HEK293 (cell line): Measurements from ENCODE around the gene TMEM203.

Source experiments
- CTCF ChIA-PET: fragments of 350-600 bp; formaldehyde crosslinking; extraction: SDS; loops from one replicate; lab custom pipeline; 2021; ENCODE audit warnings: antibody characterized with exemption; lab: Yijun Ruan, JAX
- POLR2A ChIA-PET: fragments of 300-600 bp; formaldehyde crosslinking; extraction: SDS; loops from one replicate; lab custom pipeline; 2020; ENCODE audit warnings: antibody characterized with exemption, inconsistent platforms; lab: Yijun Ruan, JAX
- H3K27ac ChIP-seq: fragments of 200-500 bp; sonication (Bioruptor generic); 2 replicates; pipeline ENCODE4 v1.5.1; 2014; ENCODE audit warnings: low read depth, low read length, control low read depth, inconsistent platforms; ENCODE audit errors: extremely low read depth
- H3K36me3 ChIP-seq, 2 experiments: fragments of 200-500 bp in 1 of 2; sonication (Bioruptor generic) in 1 of 2; 1 replicate in 1 of 2; 2 replicates in 1 of 2; pipeline ENCODE4 v1.5.1; 2014 to 2017; ENCODE audit warnings: inconsistent platforms in 2 of 2, low read length in 2 of 2; ENCODE audit not compliant: control insufficient read depth in 2 of 2, insufficient read depth in 1 of 2
- H3K4me1 ChIP-seq: fragments of 200-500 bp; sonication (Bioruptor generic); 2 replicates; pipeline ENCODE4 v1.5.1; 2014; ENCODE audit warnings: mild to moderate bottlenecking, low read length, inconsistent platforms; ENCODE audit not compliant: control insufficient read depth, insufficient read depth
- H3K4me3 ChIP-seq: 2 replicates; pipeline ENCODE4 v1.5.1; 2011; ENCODE audit warnings: low read depth, mild to moderate bottlenecking, control low read depth, low read length, moderate library complexity
- H3K9me3 ChIP-seq: fragments of 200-500 bp; sonication (Bioruptor generic); 2 replicates; pipeline ENCODE4 v1.5.1; 2014; ENCODE audit warnings: low read depth, low read length, inconsistent platforms; ENCODE audit not compliant: control insufficient read depth, insufficient read depth
- HOXD13 ChIP-seq: sonication (generic); formaldehyde crosslinking; IDR thresholded peaks from 2 replicates; pipeline ENCODE4 v1.8.0; 2022; ENCODE audit warnings: missing genetic modification reagents, borderline replicate concordance
- INSM2 ChIP-seq: fragments of 450-650 bp; formaldehyde crosslinking; IDR thresholded peaks from 2 replicates; pipeline ENCODE4 v1.5.1; 2016; ENCODE audit warnings: missing biosample characterization, missing genetic modification characterization
- KLF1 ChIP-seq: fragments of 450-650 bp; formaldehyde crosslinking; IDR thresholded peaks from 2 replicates; pipeline ENCODE4 v1.5.1; 2016; ENCODE audit warnings: missing biosample characterization, missing genetic modification characterization
- KLF16 ChIP-seq: fragments of 450-650 bp; formaldehyde crosslinking; IDR thresholded peaks from 2 replicates; pipeline ENCODE4 v1.5.1; 2017; ENCODE audit warnings: missing biosample characterization, missing genetic modification characterization
- KLF7 ChIP-seq: fragments of 450-650 bp; formaldehyde crosslinking; IDR thresholded peaks from 2 replicates; pipeline ENCODE4 v1.5.1; 2016; ENCODE audit warnings: missing biosample characterization, missing genetic modification characterization, borderline replicate concordance
- MYNN ChIP-seq: fragments of 450-650 bp; formaldehyde crosslinking; IDR thresholded peaks from 2 replicates; pipeline ENCODE4 v1.5.1; 2016; ENCODE audit warnings: missing biosample characterization, missing genetic modification characterization, borderline replicate concordance
- SP2 ChIP-seq: fragments of 450-650 bp; formaldehyde crosslinking; IDR thresholded peaks from 2 replicates; pipeline ENCODE4 v1.5.1; 2016; ENCODE audit warnings: missing biosample characterization, missing genetic modification characterization
- SP3 ChIP-seq: fragments of 450-650 bp; formaldehyde crosslinking; IDR thresholded peaks from 2 replicates; pipeline ENCODE4 v1.5.1; 2016; ENCODE audit warnings: missing biosample characterization, missing genetic modification characterization
- SP7 ChIP-seq: fragments of 450-650 bp; formaldehyde crosslinking; IDR thresholded peaks from 2 replicates; pipeline ENCODE4 v1.5.1; 2016; ENCODE audit warnings: missing biosample characterization, missing genetic modification characterization
- ZBTB11 ChIP-seq: fragments of 450-650 bp; formaldehyde crosslinking; conservative IDR thresholded peaks from 2 replicates; pipeline ENCODE4 v1.5.1; 2016; ENCODE audit warnings: low read depth, missing biosample characterization, missing genetic modification characterization
- ZBTB26 ChIP-seq: fragments of 450-650 bp; formaldehyde crosslinking; optimal IDR thresholded peaks from 2 replicates; pipeline ENCODE3; 2016; ENCODE audit warnings: missing biosample characterization, mild to moderate bottlenecking, missing genetic modification characterization
- ZBTB48 ChIP-seq: fragments of 450-650 bp; formaldehyde crosslinking; IDR thresholded peaks from 2 replicates; pipeline ENCODE4 v1.5.1; 2016; ENCODE audit warnings: missing biosample characterization, missing genetic modification characterization
- ZNF121 ChIP-seq: fragments of 450-650 bp; formaldehyde crosslinking; IDR thresholded peaks from 2 replicates; pipeline ENCODE4 v1.5.1; 2016; ENCODE audit warnings: missing biosample characterization, missing genetic modification characterization
- ZNF138 ChIP-seq: fragments of 450-650 bp; formaldehyde crosslinking; IDR thresholded peaks from 2 replicates; pipeline ENCODE4 v1.5.1; 2016; ENCODE audit warnings: missing biosample characterization, missing genetic modification characterization, borderline replicate concordance
- ZNF19 ChIP-seq: fragments of 450-650 bp; formaldehyde crosslinking; IDR thresholded peaks from 2 replicates; pipeline ENCODE4; 2016; ENCODE audit warnings: missing biosample characterization, missing genetic modification characterization, low read depth
- ZNF2 ChIP-seq: fragments of 450-650 bp; formaldehyde crosslinking; IDR thresholded peaks from 2 replicates; pipeline ENCODE4 v1.5.1; 2016; ENCODE audit warnings: missing biosample characterization, missing genetic modification characterization
- ZNF211 ChIP-seq: fragments of 450-650 bp; formaldehyde crosslinking; IDR thresholded peaks from 2 replicates; pipeline ENCODE4 v1.5.1; 2016; ENCODE audit warnings: low read depth, missing biosample characterization, missing genetic modification characterization
- ZNF221 ChIP-seq: fragments of 450-650 bp; formaldehyde crosslinking; IDR thresholded peaks from 2 replicates; pipeline ENCODE4 v1.5.1; 2017; ENCODE audit warnings: missing biosample characterization, missing genetic modification characterization, borderline replicate concordance
- ZNF311 ChIP-seq: fragments of 450-650 bp; formaldehyde crosslinking; IDR thresholded peaks from 2 replicates; pipeline ENCODE4 v1.5.1; 2017; ENCODE audit warnings: missing biosample characterization, missing genetic modification characterization, borderline replicate concordance
- ZNF354C ChIP-seq: fragments of 450-650 bp; formaldehyde crosslinking; IDR thresholded peaks from 2 replicates; pipeline ENCODE4 v1.5.1; 2016; ENCODE audit warnings: missing biosample characterization, missing genetic modification characterization, low read depth, borderline replicate concordance
- ZNF473 ChIP-seq: fragments of 450-650 bp; formaldehyde crosslinking; IDR thresholded peaks from 2 replicates; pipeline ENCODE4 v1.5.1; 2017; ENCODE audit warnings: missing biosample characterization, missing genetic modification characterization
- ZNF549 ChIP-seq: fragments of 450-650 bp; IDR thresholded peaks from 2 replicates; pipeline ENCODE4 v1.5.1; 2018; ENCODE audit warnings: missing biosample characterization, missing genetic modification characterization, mild to moderate bottlenecking, inconsistent platforms, moderate library complexity
- ZNF658 ChIP-seq: fragments of 450-650 bp; formaldehyde crosslinking; IDR thresholded peaks from 2 replicates; pipeline ENCODE4; 2016; ENCODE audit warnings: missing biosample characterization, missing genetic modification characterization
- ZNF660 ChIP-seq: fragments of 450-650 bp; IDR thresholded peaks from 2 replicates; pipeline ENCODE4 v1.5.1; 2018; ENCODE audit warnings: missing biosample characterization, mild to moderate bottlenecking, missing genetic modification characterization
- ZNF664 ChIP-seq: fragments of 450-650 bp; formaldehyde crosslinking; IDR thresholded peaks from 2 replicates; pipeline ENCODE4 v1.5.1; 2016; ENCODE audit warnings: missing biosample characterization, missing genetic modification characterization
- ZNF704 ChIP-seq: fragments of 450-650 bp; formaldehyde crosslinking; IDR thresholded peaks from 2 replicates; pipeline ENCODE4 v1.5.1; 2016; ENCODE audit warnings: missing biosample characterization, missing genetic modification characterization
- TF ChIP-seq, protein P1 (sequence below): fragments of 450-650 bp; IDR thresholded peaks from 2 replicates; pipeline ENCODE4 v1.5.1; 2018; ENCODE audit warnings: missing biosample characterization, mild to moderate bottlenecking, missing genetic modification characterization

The TMEM203 gene

DNA sequence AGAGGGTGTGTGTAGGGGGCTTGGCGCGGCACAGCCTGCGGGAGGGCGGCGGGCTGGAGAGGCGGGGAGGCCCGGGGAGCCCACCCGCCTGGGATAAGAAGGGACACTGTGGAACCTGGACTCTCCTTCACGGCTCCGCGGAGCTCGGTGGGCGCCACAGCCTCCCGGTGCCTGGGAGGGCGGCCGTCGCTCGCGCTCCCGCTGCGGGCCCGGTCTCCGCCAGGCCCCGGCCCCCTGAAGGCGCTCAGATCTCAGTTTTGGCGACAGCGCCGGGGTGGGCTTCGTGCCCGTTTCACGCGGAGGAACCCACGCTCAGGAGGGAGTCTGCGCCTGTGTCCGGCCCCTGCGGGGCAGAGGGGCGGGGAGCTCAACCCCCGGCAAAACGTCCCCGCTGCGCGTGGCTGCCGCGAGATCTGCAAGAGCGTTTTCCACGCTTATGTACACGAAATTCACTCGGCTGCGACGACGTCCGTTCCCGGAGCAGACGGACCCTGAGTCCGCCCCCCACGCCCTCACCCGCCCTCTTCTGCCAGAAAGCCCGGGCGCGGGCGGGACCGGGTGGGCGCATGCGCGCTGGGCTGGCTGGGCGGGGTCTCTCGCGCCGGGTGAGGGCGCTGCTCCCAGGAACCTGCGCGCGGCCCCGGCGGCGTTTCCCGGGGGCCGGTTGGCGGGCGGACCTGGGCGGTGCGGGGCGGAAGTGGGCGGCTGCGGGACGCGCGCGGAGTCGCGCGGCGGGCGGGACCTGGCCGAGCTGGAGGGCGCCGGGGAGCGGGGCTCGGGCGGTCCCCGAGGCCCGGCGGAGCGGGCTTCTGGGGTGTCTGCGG, 49.4 kb upstream of the TMEM203 start, which contains the start of gene NELFB:
TSS of gene NELFB (plus strand) at position 704 of the 824 bp plus-strand sequence.
- peaks cover 9 to 20% of the 10 kb centered on the region in 2 experiments for H3K36me3 ChIP-seq
- no peaks in the 10 kb centered on the region for H3K9me3 ChIP-seq
- peak within 1 kb of the TSS; percentile 81 for H3K27ac ChIP-seq
- peaks cover 5% of the 10 kb centered on the region; the same call in 1 of the 2 replicates for H3K4me1 ChIP-seq
- H3K4me3 ChIP-seq: peak within 1 kb of the TSS; percentile 89
- CTCF ChIA-PET: interaction anchor here (0.6 to 5.2 kb wide), 10 partner anchors 9 to 886 kb away, joined by 3 to 45 read pairs (median 4); no protein-coding TSS in a partner anchor
- POLR2A ChIA-PET: interaction anchor here (0.6 to 9.1 kb wide), 9 partner anchors 13 to 169 kb away, joined by 3 to 336 read pairs (median 5); partner anchors contain the start of genes EXD3, MAN1B1, NOXA1 and NRARP
- TF ChIP-seq ZNF121 (tag by site-specific recombination) (0 out of 2 replicates have a peak, but pooled peaks have one; percentile 21), ZNF704 (tag by site-specific recombination) (no peak), ZNF211 (tag by site-specific recombination) (no peak), ZNF354C (no peak), KLF7 (tag by site-specific recombination) (peak; percentile 22; the same call in 1 of the 2 replicates), HOXD13 (CRISPR knock-in tag) (no peak), ZBTB48 (tag by site-specific recombination) (peak; percentile 30; the same call in 1 of the 2 replicates), ZBTB11 (tag by site-specific recombination) (peak; percentile 95), MYNN (tag by site-specific recombination) (no peak), ZBTB26 (tag by site-specific recombination) (peak; percentile 77), KLF16 (tag by site-specific recombination) (peak; percentile 94), ZNF221 (no peak), SP7 (tag by site-specific recombination) (0 out of 2 replicates have a peak, but pooled peaks have one; percentile 23), INSM2 (tag by site-specific recombination) (peak; percentile 44; the same call in 1 of the 2 replicates), SP2 (tag by site-specific recombination) (peak; percentile 78), SP3 (peak; percentile 70), ZNF19 (tag by site-specific recombination) (no peak), KLF1 (tag by site-specific recombination) (peak; percentile 90), ZNF2 (tag by site-specific recombination) (no peak; the same call in 1 of the 2 replicates), ZNF658 (tag by site-specific recombination) (no peak), ZNF311 (tag by site-specific recombination) (no peak), ZNF664 (no peak), ZNF549 (tag by site-specific recombination) (no peak), ZNF138 (tag by site-specific recombination) (no peak), ZNF660 (tag by site-specific recombination) (peak; percentile 88; the same call in 1 of the 2 replicates), ZNF473 (tag by site-specific recombination) (no peak)
- TF ChIP-seq, protein P1, sequence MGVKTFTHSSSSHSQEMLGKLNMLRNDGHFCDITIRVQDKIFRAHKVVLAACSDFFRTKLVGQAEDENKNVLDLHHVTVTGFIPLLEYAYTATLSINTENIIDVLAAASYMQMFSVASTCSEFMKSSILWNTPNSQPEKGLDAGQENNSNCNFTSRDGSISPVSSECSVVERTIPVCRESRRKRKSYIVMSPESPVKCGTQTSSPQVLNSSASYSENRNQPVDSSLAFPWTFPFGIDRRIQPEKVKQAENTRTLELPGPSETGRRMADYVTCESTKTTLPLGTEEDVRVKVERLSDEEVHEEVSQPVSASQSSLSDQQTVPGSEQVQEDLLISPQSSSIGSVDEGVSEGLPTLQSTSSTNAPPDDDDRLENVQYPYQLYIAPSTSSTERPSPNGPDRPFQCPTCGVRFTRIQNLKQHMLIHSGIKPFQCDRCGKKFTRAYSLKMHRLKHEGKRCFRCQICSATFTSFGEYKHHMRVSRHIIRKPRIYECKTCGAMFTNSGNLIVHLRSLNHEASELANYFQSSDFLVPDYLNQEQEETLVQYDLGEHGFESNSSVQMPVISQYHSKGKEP (tag by site-specific recombination): peak; percentile 76; the same call in 1 of the 2 replicates
